Measurements from ENCODE around the gene YDJC. TPM values are rescaled to one million over a fixed set of nuclear protein-coding genes. Genes with fewer than 3 reads are reported as not detected.

YDJC gene
- total and polyA plus RNA-seq, 9 of the 15 experiments (the other 6 are each of a cell fraction or from before 2014, with no cell fraction given), result 13.5 to 871 (median 164) TPM

GRCh38 chr22:21587803-21588611, 41.8 kb downstream of the YDJC start (continued):
- no peak for TF ChIP-seq SFPQ (IDR thresholded peaks at IDR 0.05; ENCODE audit: low read depth, low read length)
- no peak for TF ChIP-seq MNT (conservative IDR thresholded peaks at IDR 0.05)
- no peak for TF ChIP-seq ZNF253 (CRISPR knock-in tag; conservative IDR thresholded peaks at IDR 0.05)
- TF ChIP-seq MAZ (CRISPR knock-in tag; conservative IDR thresholded peaks at IDR 0.05 in 1 of 2, IDR thresholded peaks at IDR 0.05 in 1 of 2), result peak in 1 of 2 experiments; percentile 78; a peak in 1 of 4 replicates
- TF ChIP-seq HBP1 (CRISPR knock-in tag; IDR thresholded peaks at IDR 0.05), result peak; percentile 66; the same call in 1 of the 2 replicates
- peak; percentile 71 for TF ChIP-seq ZNF384 (IDR thresholded peaks at IDR 0.05; ENCODE audit: low read depth, low read length)
- no peak for TF ChIP-seq CREB3 (tag; conservative IDR thresholded peaks at IDR 0.05; ENCODE audit: low read depth)
- TF ChIP-seq NFXL1 (CRISPR knock-in tag; IDR thresholded peaks at IDR 0.05), result no peak
- no peak for TF ChIP-seq EGR1 (conservative IDR thresholded peaks at IDR 0.05)
- peak; percentile 78; the same call in 1 of the 2 replicates for TF ChIP-seq ERF (CRISPR knock-in tag; IDR thresholded peaks at IDR 0.05)
- TF ChIP-seq KLF16 (IDR thresholded peaks at IDR 0.05), result no peak
- no peak for TF ChIP-seq ZNF696 (CRISPR knock-in tag; conservative IDR thresholded peaks at IDR 0.05)
- TF ChIP-seq CAMTA2 (CRISPR knock-in tag; conservative IDR thresholded peaks at IDR 0.05), result no peak
- TF ChIP-seq RBM17 (IDR thresholded peaks at IDR 0.05; ENCODE audit: borderline replicate concordance, low read depth, low read length), result no peak
- TF ChIP-seq ESRRA (IDR thresholded peaks at IDR 0.05; ENCODE audit: borderline replicate concordance, low read depth), result no peak
- no peak for TF ChIP-seq ZNF280A (IDR thresholded peaks at IDR 0.05; ENCODE audit: low read depth, partially characterized antibody)
- TF ChIP-seq RBM39 (optimal IDR thresholded peaks at IDR 0.05; ENCODE audit: low read depth, low read length), result peak; percentile 47
- TF ChIP-seq GTF2B (IDR thresholded peaks at IDR 0.05; ENCODE audit: extremely low read depth, insufficient read length), result no peak
- no peak for TF ChIP-seq MECOM (CRISPR knock-in tag; IDR thresholded peaks at IDR 0.05)

All from K562 (cell line).